B cell (primary cell): Measurements from ENCODE around the gene ARRB1. TPM values are rescaled to one million over a fixed set of nuclear protein-coding genes. Genes with fewer than 3 reads are reported as not detected.

ENCODE experiments used
- ATAC-seq: fragments of 200-7000 bp; cut with Tn5 transposase; one replicate; pipeline ENCODE4 v1.10.0; 2021; ENCODE audit warnings: low read depth, mild to moderate bottlenecking, moderate number of reproducible peaks, moderate library complexity
- CTCF ChIA-PET: fragments of 350-600 bp; sonication (Branson Sonifier 250); formaldehyde crosslinking; loops from one replicate; lab custom pipeline; 2021; ENCODE audit warnings: antibody characterized with exemption, inconsistent platforms; lab: Charles Lee
- POLR2A ChIA-PET: fragments of 350-600 bp; sonication (Branson Sonifier 250); formaldehyde crosslinking; loops from one replicate; lab custom pipeline; 2021; ENCODE audit warnings: antibody characterized with exemption; lab: Charles Lee
- DNase-seq: peaks from one replicate; pipeline ENCODE4 v3.0.0; 2013
- H2AFZ ChIP-seq: 2 replicates; pipeline ENCODE4 v1.6.1; 2012; ENCODE audit warnings: mild to moderate bottlenecking, low read depth, low read length; ENCODE audit not compliant: insufficient read depth, poor library complexity, severe bottlenecking
- H3K27ac ChIP-seq, 2 donors: 1 replicate in 1 of 2; 2 replicates in 1 of 2; pipeline ENCODE4 v1.5.1; 2012 to 2013; ENCODE audit warnings: low read length in 2 of 2, mild to moderate bottlenecking in 2 of 2, moderate library complexity in 1 of 2
- H3K27me3 ChIP-seq, 4 experiments: fragments of 200-600 bp in 1 of 4; sonication (generic) in 1 of 4; replicated peaks in 1 of 4; 1 replicate in 2 of 4; 2 replicates in 2 of 4; pipeline versions ENCODE4 v1.6.1 to v1.7.0; 2013 to 2016; ENCODE audit warnings: low read length in 3 of 4, mild to moderate bottlenecking in 2 of 4, mixed read lengths in 1 of 4, moderate library complexity in 1 of 4; ENCODE audit not compliant: insufficient read depth in 4 of 4, control insufficient read depth in 3 of 4; ENCODE audit errors: control extremely low read depth in 1 of 4
- H3K36me3 ChIP-seq, 2 experiments: replicated peaks in 1 of 2; 1 replicate in 1 of 2; 2 replicates in 1 of 2; pipeline versions ENCODE4 v1.6.1 to v1.7.1; 2013; ENCODE audit warnings: low read length in 1 of 2; ENCODE audit not compliant: insufficient read depth in 2 of 2, control insufficient read depth in 1 of 2; ENCODE audit errors: control extremely low read depth in 1 of 2, extremely low read depth in 1 of 2
- H3K4me1 ChIP-seq, 2 donors: fragments of 200-600 bp in 1 of 2; sonication (generic) in 1 of 2; 1 replicate in 1 of 2; 2 replicates in 1 of 2; pipeline versions ENCODE4 v1.5.1 to v1.6.1; 2013 to 2017; ENCODE audit warnings: low read length in 2 of 2; ENCODE audit not compliant: control insufficient read depth in 2 of 2, insufficient read depth in 2 of 2
- H3K4me2 ChIP-seq: replicated peaks from 2 replicates; pipeline ENCODE3; 2012; ENCODE audit warnings: mild to moderate bottlenecking, low read depth, low read length; ENCODE audit not compliant: poor library complexity, severe bottlenecking
- H3K4me3 ChIP-seq, 5 experiments: fragments of 200-600 bp in 1 of 5; sonication (generic) in 1 of 5; 1 replicate in 3 of 5; 2 replicates in 2 of 5; pipeline versions ENCODE4 v1.5.1 to v1.7.0; 2011 to 2016; ENCODE audit warnings: low read length in 4 of 5, mild to moderate bottlenecking in 4 of 5, low read depth in 2 of 5, control low read depth in 1 of 5, moderate library complexity in 1 of 5; ENCODE audit not compliant: insufficient read depth in 1 of 5; ENCODE audit errors: control extremely low read depth in 1 of 5, extremely low read depth in 1 of 5
- H3K79me2 ChIP-seq: fragments of 200-600 bp; sonication (generic); one replicate; pipeline ENCODE4 v1.6.0; 2016; ENCODE audit warnings: low read length; ENCODE audit not compliant: control insufficient read depth, insufficient read depth
- H3K9ac ChIP-seq: fragments of 200-600 bp; sonication (generic); 2 replicates; pipeline ENCODE4 v1.6.1; 2017; ENCODE audit warnings: mild to moderate bottlenecking, low read length, moderate library complexity
- H3K9me3 ChIP-seq, 3 donors: one replicate each; pipeline versions ENCODE4 v1.6.1 to v1.7.1; 2013; ENCODE audit warnings: low read length in 2 of 3; ENCODE audit not compliant: control insufficient read depth in 2 of 3, insufficient read depth in 1 of 3; ENCODE audit errors: control extremely low read depth in 1 of 3
- H4K20me1 ChIP-seq: 2 replicates; pipeline ENCODE4 v1.6.0; 2012; ENCODE audit warnings: mild to moderate bottlenecking, low read length; ENCODE audit not compliant: insufficient read depth, control insufficient read depth, poor library complexity, severe bottlenecking
- H3K27ac Mint-ChIP-seq: one replicate; pipeline ENCODE4 v1.8.0; 2021; ENCODE audit warnings: mixed read lengths
- H3K27me3 Mint-ChIP-seq: one replicate; pipeline ENCODE4 v1.8.0; 2021; ENCODE audit warnings: mixed read lengths
- H3K4me1 Mint-ChIP-seq: one replicate; pipeline ENCODE4 v1.8.0; 2021; ENCODE audit warnings: mixed read lengths
- H3K4me3 Mint-ChIP-seq: one replicate; pipeline ENCODE4 v1.8.0; 2021; ENCODE audit warnings: mixed read lengths
- H3K9me3 Mint-ChIP-seq: one replicate; pipeline ENCODE4 v1.8.0; 2022; ENCODE audit warnings: mixed read lengths; ENCODE audit not compliant: insufficient read depth
- EZH2 ChIP-seq: IDR thresholded peaks from 2 replicates; pipeline ENCODE4 v1.6.1; 2012; ENCODE audit warnings: borderline replicate concordance, low read depth, mild to moderate bottlenecking, moderate library complexity, low read length; ENCODE audit not compliant: insufficient read depth, poor library complexity, severe bottlenecking
- WGBS: methylation state at CpG from one replicate; pipeline ENCODE4 v1.1.5; 2013; ENCODE audit warnings: missing lambda C conversion rate; ENCODE audit not compliant: insufficient coverage; 5-methylcytosine and 5-hydroxymethylcytosine counted together
- intact Hi-C: fragments of 100-400 bp; cut with micrococcal nuclease; formaldehyde crosslinking; loops from one replicate; pipeline ENCODE4 v1.10.0; 2022
- polyA plus RNA-seq: library from polyadenylated mRNA; depleted of rRNA; stranded (reverse); fragments of >200 nt; gene quantifications from 2 replicates; pipeline ENCODE4 v1.2.3, GENCODE V29; 2012
- total RNA-seq, 2 donors: library from RNA; stranded (reverse); fragments of 120-200 nt in 1 of 2; gene quantifications; 1 replicate in 1 of 2; 2 replicates in 1 of 2; pipeline versions ENCODE4 v1.2.3 to v1.2.4, GENCODE V29; 2013 to 2022
- TF ChIP-seq, protein P1 (sequence below): fragments of 200-600 bp; IDR thresholded peaks from one replicate; pipeline ENCODE4 v1.8.0; 2022; ENCODE audit warnings: antibody characterized with exemption, mild to moderate bottlenecking

ARRB1 gene
- total and polyA plus RNA-seq, 2 donors (not counting 1 experiment from before 2014, with no cell fraction given): 1.0 to 1.9 TPM

DNA sequence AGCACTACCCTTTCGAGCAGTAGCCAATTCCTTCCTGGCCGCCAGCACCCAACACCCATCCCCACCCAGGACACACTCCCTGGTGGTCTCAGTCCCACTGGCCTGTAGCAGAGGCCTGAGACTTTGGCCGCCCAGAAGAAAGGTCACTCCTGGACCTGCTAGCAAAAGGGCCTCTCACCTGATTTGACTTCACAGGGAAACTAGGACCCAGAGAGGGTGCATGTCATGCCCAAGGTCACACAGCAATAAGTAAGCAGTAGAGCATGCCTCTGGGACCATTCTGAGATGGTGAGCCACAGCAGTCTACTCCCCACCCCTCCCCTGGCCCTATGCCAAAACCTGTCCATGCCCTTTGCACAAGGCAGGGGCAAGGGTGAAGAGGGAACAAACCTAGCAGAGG lies 7.3 kb downstream of the ARRB1 start:
- no peaks in the 10 kb centered on the region for H3K36me3 ChIP-seq
- no peaks in the 10 kb centered on the region for H3K9me3 Mint-ChIP-seq
- no peaks in the 10 kb centered on the region for H3K27me3 Mint-ChIP-seq
- peaks cover 22 to 27% of the 10 kb centered on the region in 2 donors for H3K4me1 ChIP-seq
- no peaks in the 10 kb centered on the region for H3K79me2 ChIP-seq
- ChIA-PET CTCF (no interaction called here), POLR2A (no interaction called here)
- H3K4me2 ChIP-seq: no peak overlapping the region
- intact Hi-C loops: no loop called here
- peaks cover 41% of the 10 kb centered on the region for H3K4me1 Mint-ChIP-seq
- WGBS: 94% methylated on average over 3 of the region's 3 CpGs
- no peak overlapping the region for H3K27ac Mint-ChIP-seq
- H3K27me3 ChIP-seq: no peaks in the 10 kb centered on the region
- ATAC-seq (no peak), DNase-seq (no peak)
- H3K27ac ChIP-seq: no peak overlapping the region
- no peak overlapping the region for H3K4me3 Mint-ChIP-seq
- no peak overlapping the region for H3K9ac ChIP-seq
- no peak overlapping the region for H2AFZ ChIP-seq
- TF ChIP-seq EZH2: no peak
- TF ChIP-seq, protein P1, sequence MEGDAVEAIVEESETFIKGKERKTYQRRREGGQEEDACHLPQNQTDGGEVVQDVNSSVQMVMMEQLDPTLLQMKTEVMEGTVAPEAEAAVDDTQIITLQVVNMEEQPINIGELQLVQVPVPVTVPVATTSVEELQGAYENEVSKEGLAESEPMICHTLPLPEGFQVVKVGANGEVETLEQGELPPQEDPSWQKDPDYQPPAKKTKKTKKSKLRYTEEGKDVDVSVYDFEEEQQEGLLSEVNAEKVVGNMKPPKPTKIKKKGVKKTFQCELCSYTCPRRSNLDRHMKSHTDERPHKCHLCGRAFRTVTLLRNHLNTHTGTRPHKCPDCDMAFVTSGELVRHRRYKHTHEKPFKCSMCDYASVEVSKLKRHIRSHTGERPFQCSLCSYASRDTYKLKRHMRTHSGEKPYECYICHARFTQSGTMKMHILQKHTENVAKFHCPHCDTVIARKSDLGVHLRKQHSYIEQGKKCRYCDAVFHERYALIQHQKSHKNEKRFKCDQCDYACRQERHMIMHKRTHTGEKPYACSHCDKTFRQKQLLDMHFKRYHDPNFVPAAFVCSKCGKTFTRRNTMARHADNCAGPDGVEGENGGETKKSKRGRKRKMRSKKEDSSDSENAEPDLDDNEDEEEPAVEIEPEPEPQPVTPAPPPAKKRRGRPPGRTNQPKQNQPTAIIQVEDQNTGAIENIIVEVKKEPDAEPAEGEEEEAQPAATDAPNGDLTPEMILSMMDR: no peak
- H3K9me3 ChIP-seq: peaks cover 0 to 3% (median 0%) of the 10 kb centered on the region in 3 donors
- H3K4me3 ChIP-seq: no peak overlapping the region
- no peaks in the 10 kb centered on the region for H4K20me1 ChIP-seq

DNA sequence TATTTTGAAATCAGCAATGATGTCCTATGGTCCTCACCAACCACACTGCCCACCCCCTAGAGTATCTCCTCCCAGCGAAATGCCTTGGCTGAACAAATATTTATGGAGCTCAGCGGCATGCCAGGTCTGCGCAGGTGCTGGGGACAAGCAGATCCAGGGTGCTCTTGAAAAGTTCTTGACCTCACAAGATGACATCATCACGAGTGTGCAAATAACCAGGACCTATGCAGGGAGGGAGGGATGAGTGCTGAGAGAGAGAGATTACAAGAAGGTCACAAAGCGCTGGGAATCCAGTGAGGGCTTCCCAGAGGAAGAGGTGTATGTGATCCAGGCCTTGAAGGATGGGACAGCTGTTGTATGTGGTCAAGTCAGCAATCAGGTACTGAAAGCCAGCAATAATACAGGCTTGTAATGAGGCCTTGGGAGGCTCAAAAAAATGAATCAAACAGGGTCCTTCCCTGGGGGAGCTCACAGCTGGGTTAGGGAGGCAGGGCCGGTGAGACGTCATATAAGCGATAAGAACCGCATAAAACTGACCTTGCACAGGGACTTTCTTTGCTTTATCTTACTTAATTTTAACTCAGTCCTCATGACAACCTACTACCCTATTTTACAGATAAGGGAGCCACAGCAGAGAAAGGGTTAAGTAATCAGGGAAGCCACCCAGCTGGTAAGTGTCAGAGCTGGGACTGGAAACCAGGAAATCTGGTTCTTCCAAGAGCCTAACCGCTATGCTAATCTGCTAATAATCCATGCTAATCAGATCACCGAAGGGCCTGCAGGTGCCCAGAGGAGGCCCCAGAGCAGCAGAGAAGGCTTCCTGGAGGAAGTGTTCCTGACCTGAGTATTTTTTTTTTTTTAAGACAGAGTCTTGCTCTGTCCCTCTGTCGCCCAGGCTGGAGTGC lies 8.2 kb downstream of the ARRB1 start:
- ATAC-seq: no peak
- H3K4me2 ChIP-seq: no peak overlapping the region

More for the DNA sequence above, 8.2 kb downstream of the ARRB1 start:
- Mint-ChIP-seq H3K4me1 (peaks cover 47% of the 10 kb centered on the region), H3K27ac (peak overlapping the region; percentile 32), H3K27me3 (no peaks in the 10 kb centered on the region), H3K9me3 (no peaks in the 10 kb centered on the region), H3K4me3 (no peak overlapping the region)
- 70% methylated on average over 6 of the region's 12 CpGs for WGBS
- no peak overlapping the region for H3K9ac ChIP-seq
- H4K20me1 ChIP-seq: no peaks in the 10 kb centered on the region
- intact Hi-C loops: no loop called here
- H3K4me1 ChIP-seq: peaks cover 31 to 34% of the 10 kb centered on the region in 2 donors
- H3K27me3 ChIP-seq: no peaks in the 10 kb centered on the region
- H3K79me2 ChIP-seq: no peaks in the 10 kb centered on the region
- no peaks in the 10 kb centered on the region for H3K36me3 ChIP-seq
- H3K4me3 ChIP-seq: no peak overlapping the region
- ChIA-PET CTCF (interaction anchor here (0.7 kb wide), 1 partner anchor 27 kb away, joined by 5 read pairs; no protein-coding TSS in a partner anchor), POLR2A (interaction anchor here (0.6 kb wide), 1 partner anchor 42 kb away, joined by 5 read pairs; no protein-coding TSS in a partner anchor)
- TF ChIP-seq, protein P1: no peak
- TF ChIP-seq EZH2: no peak
- DNase-seq: no peak
- H3K9me3 ChIP-seq: peaks cover 0 to 3% (median 0%) of the 10 kb centered on the region in 3 donors
- H3K27ac ChIP-seq: no peak overlapping the region
- no peak overlapping the region for H2AFZ ChIP-seq
